Endothelial cell of umbilical vein (primary cell): ENCODE measurements around the gene NUPR1.

Experiments
- EZH2 ChIP-seq: IDR thresholded peaks from 2 replicates; pipeline ENCODE4 v1.6.1; 2012; ENCODE audit warnings: borderline replicate concordance, low read depth, mild to moderate bottlenecking, moderate library complexity, low read length, inconsistent platforms; ENCODE audit not compliant: severe bottlenecking
- MAX ChIP-seq: IDR thresholded peaks from 2 replicates; pipeline ENCODE4 v1.6.1; 2011; ENCODE audit not compliant: insufficient read depth, insufficient read length
- POLR2A ChIP-seq: IDR thresholded peaks from 2 replicates; pipeline ENCODE4 v1.6.1; 2012; ENCODE audit warnings: low read depth, mild to moderate bottlenecking, control low read depth, low read length
- POLR2AphosphoS5 ChIP-seq: IDR thresholded peaks from 2 replicates; pipeline ENCODE4 v1.6.1; 2012; ENCODE audit warnings: low read depth, mild to moderate bottlenecking, control low read depth, low read length, moderate library complexity; ENCODE audit not compliant: insufficient read depth
- TF ChIP-seq, protein P1 (sequence below), 2 donors: IDR thresholded peaks; 1 replicate in 1 of 2; 2 replicates in 1 of 2; pipeline ENCODE4 v1.5.1; 2011; ENCODE audit warnings: low read length in 2 of 2, mild to moderate bottlenecking in 2 of 2, moderate library complexity in 2 of 2, control low read depth in 1 of 2, inconsistent platforms in 1 of 2, low read depth in 1 of 2; ENCODE audit not compliant: insufficient read depth in 1 of 2; ENCODE audit errors: extremely low read depth in 1 of 2

- TF ChIP-seq, protein P1, sequence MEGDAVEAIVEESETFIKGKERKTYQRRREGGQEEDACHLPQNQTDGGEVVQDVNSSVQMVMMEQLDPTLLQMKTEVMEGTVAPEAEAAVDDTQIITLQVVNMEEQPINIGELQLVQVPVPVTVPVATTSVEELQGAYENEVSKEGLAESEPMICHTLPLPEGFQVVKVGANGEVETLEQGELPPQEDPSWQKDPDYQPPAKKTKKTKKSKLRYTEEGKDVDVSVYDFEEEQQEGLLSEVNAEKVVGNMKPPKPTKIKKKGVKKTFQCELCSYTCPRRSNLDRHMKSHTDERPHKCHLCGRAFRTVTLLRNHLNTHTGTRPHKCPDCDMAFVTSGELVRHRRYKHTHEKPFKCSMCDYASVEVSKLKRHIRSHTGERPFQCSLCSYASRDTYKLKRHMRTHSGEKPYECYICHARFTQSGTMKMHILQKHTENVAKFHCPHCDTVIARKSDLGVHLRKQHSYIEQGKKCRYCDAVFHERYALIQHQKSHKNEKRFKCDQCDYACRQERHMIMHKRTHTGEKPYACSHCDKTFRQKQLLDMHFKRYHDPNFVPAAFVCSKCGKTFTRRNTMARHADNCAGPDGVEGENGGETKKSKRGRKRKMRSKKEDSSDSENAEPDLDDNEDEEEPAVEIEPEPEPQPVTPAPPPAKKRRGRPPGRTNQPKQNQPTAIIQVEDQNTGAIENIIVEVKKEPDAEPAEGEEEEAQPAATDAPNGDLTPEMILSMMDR (IDR thresholded peaks at IDR 0.05; ENCODE audit: extremely low read depth in 1 of 2, insufficient read depth in 1 of 2, low read depth in 1 of 2, low read length in 2 of 2) = no peak
- TF ChIP-seq POLR2AphosphoS5 (no peak), MAX (no peak), POLR2A (no peak), EZH2 (no peak)
Observed at GRCh38 chr16:28505489-28506137, 33.2 kb downstream of the NUPR1 start.
